ENCODE measurements around the gene SLC13A4.
"Not testable (repeated sequence)": the region's sequence is repeated elsewhere in the genome, so short reads cannot be mapped to it uniquely, and the experiment has no call there.

The SLC13A4 gene

GRCh38 chr7:135659159-135659846 is 68.7 kb downstream of the SLC13A4 start:
- peak; percentile 44 for DNase-seq

- no peak for DNase-seq
Measured at GRCh38 chr7:135658564-135658963, 69.4 kb downstream of the SLC13A4 start.

GRCh38 chr7:135653340-135654080 is 74.5 kb downstream of the SLC13A4 start:
- DNase-seq: peak; percentile 92

GRCh38 chr7:135650831-135651573 is 77.0 kb downstream of the SLC13A4 start:
- DNase-seq: no peak

GRCh38 chr7:135648235-135648634 is 79.8 kb downstream of the SLC13A4 start:
- DNase-seq: no peak

GRCh38 chr7:135647755-135648154 is 80.2 kb downstream of the SLC13A4 start:
- DNase-seq: no peak

- peak; percentile 11 for DNase-seq
Measured at GRCh38 chr7:135645296-135645904, 82.6 kb downstream of the SLC13A4 start.

- no peak for DNase-seq
Measured at GRCh38 chr7:135644729-135645128, 83.3 kb downstream of the SLC13A4 start.

- DNase-seq: no peak
Measured at GRCh38 chr7:135644154-135644553, 83.8 kb downstream of the SLC13A4 start.

GRCh38 chr7:135639690-135640089 is 88.3 kb downstream of the SLC13A4 start:
- DNase-seq: not testable (repeated sequence)

GRCh38 chr7:135634191-135634878 is 93.7 kb downstream of the SLC13A4 start:
- no peak for DNase-seq
